Ammon's horn (tissue), 1 donor: ENCODE data around the gene SLC6A9.

Source experiments
- DNase-seq: peaks from one replicate; pipeline ENCODE4 v3.0.0-alpha.2; 2016; ENCODE audit warnings: low spot score

SLC6A9 gene

DNA sequence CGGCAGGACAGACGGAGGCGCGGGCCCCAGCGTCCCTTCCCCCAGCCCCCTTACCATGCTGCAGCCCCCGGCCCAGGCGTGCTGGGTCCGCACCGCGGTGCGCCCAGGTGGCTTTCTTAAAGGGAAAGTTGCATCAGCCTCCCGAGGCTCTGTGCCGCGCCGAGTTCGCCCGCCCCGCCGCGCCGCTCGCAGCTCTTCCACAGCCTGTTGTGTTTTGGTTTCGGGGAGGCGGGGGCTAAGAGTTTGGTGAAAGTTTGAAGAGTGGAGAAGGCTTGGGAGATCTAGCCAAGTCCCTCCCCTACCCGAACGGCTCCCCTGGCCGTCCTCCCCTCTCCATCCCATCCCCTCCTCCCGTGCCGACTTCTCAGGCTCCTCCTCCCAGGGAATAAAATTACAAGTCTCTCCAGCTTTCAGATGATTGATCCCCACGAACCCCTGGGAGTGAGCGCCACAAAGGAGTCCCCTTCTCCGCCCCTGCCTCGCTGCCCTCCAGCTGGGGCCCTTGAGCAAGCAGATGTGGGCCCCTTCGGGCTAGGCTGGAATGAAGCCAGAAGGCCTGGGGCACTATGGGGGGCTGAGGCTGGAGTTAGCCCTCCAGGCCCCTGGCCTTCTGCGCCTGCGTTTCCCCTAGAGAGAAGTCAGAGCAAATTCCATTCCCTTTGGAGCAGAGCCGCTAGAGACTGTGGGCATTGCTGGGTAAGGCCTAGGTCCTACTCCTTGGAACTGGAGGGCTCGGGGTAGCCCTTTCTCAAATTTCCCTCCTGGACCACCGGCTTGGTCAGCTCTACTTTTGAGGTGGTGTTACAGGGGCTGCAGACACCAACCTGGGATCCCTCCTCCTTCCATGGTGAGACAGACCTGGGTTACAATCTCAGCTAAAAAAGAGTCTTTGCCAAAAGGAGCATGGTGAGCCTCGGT lies at the start of gene SLC6A9:
SLC6A9 (minus strand) TSS at position 211 of the 918 bp plus-strand sequence. CDS start 7,185 bp downstream, outside the sequence.
- DNase-seq = peak; percentile 60

DNA sequence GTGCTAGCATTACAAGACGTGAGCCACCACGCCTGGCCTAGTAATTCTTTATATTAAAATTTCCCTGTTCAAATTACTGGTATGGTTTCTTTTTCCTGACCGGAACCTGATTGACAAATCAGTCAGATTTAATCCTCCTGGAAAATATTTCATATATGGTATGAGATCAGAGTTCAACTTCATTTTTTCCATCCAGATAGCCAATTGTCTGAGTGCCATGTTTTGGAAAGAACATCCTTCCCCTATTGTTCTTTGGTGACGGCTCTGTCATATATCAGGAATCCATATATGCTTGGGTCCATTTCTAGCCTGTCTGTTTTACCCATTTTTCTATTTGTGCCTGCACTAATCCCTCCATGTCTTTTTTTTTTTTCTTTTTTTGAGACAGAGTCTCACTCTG lies 48.3 kb upstream of the SLC6A9 start:
- no peak for DNase-seq

DNA sequence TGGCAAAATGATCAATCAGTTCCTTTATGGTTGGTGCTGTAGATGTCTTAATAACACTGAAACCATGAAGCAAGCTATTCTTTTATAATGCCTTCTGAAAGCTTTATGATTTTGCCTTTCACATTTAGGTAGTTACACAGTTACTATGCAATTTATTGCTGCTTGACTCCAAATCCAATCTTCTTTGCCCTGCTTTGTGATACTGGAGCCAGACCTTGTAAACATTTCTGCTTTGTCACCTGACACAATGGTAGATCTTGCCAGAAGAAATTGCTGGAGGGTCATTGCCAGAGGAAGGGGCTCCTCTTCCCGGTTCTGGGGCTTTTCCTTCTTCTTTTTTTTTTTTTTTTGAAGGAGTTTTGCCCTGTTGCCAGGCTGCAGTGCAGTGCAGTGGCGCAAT lies 46.8 kb upstream of the SLC6A9 start:
- DNase-seq = no peak

DNA sequence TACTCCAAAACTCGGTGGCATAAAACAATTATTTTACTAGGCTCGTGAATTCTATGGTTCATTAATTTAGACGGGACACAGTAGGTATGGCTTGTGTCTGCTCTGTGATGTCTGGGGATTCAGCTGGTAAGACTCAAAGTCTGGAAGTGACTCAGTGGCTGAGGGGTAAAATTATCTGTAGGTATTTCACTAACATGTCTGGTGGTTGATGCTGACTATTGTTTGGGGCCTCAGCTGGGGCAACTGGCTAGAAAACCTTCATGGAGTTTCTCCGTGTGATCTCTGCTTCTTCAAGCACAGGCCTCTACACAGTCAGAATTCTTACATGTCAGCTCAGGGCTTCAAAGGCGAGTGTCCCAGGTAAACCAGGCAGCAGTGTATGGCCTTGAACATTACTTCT lies 46.2 kb upstream of the SLC6A9 start:
- no peak for DNase-seq

DNA sequence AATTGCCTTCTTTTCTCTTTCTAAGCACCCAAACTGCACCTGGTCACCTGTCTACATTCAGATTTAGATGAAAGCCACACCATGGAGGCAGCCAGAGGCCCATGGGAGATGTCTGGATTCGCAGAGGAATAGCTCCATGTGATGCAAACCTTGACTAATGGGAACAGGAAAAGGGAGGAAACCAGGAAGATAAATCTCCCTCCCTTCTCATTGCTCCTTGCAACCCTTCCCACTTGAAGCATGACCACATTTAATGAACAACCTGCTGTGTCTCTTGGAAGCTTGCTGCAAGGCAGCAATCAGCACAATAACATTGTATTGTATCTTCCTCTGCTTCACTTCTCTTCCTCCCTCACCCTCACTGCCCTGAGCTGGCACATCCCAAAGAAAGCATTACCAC lies 44.8 kb upstream of the SLC6A9 start:
- no peak for DNase-seq

DNA sequence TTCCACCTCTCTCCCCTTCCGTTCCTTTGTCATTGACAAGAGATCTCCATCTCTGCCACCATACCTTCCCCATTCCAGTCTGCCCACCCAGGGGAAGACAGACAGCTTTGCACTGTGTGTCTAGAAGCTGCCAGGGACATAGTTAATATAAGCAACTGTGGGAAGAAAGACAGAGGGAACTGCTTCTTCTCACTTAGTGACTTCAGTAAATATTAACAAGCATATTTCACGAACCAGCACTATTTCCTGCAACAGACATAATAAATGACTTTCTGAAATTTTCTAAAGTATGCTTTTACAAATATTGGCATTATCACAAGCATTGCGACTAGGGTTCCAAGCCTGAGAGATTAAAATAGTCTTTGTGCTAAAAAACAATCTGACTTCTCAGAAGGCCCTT lies 43.2 kb upstream of the SLC6A9 start:
- DNase-seq = no peak

DNA sequence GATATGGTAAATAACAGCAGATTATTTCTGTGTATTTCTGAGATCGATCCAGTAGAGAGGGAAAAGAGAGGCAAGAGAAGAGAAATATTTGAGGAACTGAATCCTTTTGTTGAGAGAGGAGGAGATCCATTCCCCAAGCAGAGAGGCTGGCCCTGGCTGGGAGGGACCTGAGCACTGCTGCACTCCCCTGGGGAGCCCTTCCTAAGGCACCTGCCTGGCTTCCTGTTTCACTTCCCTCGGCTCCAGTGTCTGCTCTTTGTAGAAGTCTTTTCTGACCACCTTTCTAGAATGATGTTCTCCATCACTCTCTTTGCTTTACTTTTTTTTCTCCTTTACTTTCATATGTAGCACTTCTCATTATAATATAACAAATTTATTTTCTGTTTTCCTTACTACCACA lies 42.3 kb upstream of the SLC6A9 start:
- DNase-seq = no peak

DNA sequence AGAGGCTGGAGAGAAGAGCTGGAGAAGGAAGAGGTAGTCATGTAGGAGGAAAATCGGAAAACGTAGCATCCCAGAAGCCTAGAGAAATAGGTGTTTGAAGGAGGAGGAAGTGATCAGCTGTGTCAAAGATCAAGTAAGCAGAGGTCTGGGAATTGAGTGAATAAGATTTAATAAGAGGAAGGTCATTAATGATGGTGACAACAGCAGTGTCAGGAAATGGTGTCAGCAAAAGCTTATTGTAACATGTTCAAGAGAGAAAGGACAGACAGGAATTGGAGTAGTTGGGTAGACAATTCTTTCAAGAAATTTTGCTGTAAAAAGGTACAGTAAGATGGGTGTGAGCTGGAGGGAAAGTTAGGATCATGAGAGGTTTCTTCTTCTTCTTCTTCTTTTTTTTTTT lies 41.6 kb upstream of the SLC6A9 start:
- DNase-seq = no peak

DNA sequence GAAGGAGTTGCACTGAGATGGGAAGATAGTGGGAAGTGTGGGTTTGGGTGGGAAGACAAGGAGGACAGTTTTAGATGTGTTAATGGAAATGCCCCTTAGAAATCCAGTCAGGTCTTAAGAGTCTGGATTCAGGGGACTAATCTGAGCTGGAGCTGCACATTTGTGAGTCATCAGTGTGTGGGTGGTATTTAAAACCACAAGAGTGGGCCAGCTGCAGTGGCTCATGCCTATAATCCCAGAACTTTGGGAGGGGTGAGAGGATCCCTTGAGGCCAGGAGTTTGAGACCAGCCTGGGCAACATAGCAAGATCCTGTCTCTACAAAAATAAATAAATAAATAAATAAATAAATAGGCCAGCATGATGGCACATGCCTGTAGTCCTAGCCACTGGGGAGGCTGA lies 40.9 kb upstream of the SLC6A9 start:
- DNase-seq = peak; percentile 48

DNA sequence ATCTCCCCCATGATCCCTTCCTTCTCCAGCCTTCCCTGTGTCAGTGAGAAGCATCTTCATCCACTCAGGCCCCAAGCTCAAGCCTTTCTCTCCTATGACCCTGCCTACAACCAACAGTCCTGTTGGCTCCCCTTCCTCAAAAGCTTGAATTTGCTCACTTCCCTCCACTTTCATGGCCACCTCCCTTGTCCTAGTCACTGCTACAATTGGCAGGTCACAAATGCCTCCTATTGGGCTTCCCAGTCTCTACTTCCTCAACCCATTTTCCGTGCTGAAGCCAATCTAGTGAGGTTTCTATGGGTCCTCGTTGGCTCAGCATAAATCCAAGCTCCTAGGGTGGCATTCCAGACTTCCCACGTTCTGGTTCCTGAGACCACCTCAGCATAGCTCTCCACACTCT lies 40.2 kb upstream of the SLC6A9 start:
- no peak for DNase-seq

DNA sequence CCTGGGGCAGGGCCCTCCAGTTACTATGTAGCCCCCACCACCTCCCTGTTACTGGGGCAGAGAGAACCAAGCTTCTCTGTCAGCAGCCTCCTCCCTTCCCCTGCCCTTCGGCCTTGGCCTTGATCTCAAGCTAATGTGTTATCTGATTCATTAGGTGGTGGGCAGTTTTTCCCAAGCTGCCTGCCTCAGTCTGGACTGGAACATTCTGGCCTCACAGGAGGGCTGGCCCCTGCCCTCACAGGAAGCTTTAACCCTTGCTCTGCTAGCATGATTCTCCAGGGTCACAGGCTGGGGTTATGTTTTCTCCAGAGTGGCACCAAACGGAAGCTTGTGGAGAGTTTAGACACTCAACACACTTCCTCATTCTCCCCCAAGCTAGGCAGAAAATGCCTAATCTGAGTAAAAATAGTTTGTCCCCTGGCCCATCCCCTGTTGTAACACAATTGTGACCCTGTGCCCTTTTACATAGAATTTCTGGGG lies 37.2 kb upstream of the SLC6A9 start:
- peak; percentile 34 for DNase-seq

DNA sequence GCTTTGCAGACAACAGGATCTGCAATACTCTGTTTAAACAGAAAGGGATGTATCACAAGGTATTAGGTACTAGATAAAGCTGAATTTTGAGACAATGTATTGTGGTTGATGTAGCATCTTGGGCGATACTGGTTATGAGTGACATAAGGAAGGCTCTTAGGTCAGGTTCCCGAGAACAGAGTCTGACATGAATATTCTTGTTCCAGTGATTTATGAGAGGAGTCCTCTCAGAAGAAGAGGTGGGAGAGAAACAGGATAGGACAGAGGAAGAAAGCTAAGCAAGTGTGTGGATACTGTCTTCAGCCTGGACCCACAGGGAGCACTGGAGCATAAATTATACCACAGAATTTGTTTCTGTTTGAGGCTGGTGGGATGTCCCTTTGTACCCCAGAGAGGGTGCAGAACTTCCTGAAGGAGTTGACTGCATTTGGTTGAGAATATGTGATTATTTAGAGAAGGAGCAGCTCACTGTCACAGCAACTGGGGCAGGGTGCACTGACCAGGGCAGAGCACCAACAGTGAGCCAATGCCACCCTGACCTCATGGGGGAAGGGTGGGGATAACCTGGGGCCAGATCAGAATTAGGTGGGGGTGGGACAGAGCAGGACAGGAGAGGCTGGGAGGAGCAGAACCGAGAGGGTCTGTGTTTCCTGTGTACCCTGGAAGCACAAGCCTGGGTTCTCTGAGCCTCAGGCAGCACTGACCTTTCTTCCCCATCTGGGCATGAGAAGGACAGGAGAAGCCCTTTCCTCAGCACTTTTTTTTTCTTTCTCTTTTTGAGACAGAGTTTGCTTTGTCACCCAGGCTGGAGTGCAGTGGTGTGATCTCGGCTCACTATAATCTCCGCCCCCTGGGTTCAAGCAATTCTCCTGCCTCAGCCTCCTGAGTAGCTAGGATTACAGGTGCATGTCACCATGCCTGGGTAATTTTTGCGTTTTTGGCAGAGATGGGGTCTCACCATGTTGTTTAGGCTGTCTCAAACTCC lies 36.3 kb upstream of the SLC6A9 start:
- no peak for DNase-seq

DNA sequence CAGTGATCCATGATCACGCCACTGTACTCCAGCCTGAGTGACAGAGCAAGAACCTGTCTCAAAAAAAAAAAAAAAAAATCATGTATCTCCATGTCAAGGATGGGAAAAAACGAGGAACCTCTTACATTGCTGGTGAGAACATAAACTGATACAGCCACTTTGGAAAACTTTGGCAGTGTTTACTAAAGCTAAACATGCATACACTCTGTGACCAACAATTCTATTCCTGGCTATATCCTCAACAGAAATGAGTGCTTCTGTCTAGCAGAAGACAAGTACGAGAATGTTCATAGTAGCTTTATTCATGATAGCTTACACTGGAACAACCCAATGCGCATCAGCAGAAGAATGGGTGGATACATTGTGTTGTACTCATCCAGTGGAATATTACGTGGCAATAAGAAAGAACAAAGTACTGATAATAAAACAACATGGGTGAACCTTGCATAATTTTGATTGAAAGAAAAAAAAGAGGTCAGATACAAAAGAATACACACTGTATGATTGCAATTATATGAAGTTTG lies 31.5 kb upstream of the SLC6A9 start:
- no peak for DNase-seq

DNA sequence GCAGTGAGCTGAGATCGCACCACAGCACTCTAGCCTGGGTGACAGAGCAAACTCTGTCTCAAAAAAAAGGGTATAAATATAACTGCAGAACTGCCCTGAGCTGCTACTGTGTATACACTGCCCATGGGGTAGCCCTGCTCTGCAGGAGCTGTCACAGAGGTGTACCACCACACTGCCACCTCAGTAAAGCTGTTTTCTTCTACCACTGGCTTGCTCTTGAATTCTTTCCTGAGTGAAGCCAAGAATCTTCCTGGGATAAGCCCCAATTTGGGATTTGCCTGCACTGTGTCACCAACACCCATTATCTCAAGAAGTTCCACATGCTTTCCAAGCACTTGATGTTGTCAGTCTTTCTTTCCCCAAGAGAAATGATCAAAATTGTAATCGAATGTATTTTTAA lies 30.6 kb upstream of the SLC6A9 start:
- no peak for DNase-seq

DNA sequence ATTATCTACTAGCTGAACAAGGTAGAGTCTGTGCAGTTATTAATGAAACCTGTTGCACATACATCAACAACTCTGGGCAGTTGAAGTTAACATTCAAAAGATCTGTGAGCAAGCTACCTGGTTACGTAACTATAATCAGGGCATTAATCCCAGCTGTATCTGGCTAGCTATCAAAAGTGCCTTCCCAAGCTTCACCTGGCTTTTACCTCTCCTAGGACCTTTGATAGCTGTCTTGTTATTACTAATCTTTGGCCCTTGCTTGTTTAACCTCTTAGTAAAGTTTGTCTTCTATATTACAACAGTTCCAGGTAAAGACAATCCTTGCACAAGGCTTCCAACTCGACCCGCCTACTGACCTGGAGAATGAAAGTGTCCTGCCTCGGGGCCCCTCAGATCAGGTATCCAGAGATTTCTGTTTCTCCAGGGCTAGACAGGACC lies 29.6 kb upstream of the SLC6A9 start:
- DNase-seq = no peak

DNA sequence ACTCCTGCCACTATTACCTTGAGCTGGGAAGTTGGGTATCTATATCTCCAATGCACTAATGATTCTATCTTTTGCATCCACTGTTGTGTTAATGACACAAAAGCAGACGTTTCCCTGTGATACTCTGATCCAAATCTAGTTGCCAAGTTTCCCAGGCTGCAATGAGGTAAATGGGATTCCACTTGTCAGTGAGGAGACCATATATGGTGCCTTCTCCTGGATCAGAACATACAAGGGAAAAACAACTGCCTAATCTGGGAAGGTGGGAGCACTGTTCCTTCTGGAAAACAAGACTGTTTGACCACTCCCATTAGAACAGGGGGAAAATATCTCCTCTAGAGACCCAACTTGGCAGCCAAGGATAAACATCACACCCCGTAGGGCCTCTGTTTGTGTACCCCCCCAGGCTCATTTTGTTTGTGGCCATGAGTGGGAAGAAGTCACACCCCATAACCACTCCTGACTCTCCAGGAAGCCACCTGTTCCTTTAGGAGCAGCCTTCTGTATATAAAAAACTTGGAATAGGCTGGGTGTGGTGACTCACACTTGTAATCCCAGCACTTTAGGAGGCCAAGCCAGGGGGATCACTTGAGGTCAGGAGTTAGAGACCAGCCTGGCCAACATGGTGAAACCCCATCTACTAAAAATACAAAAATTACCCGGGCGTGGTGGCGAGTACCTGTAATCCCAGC lies 28.5 kb upstream of the SLC6A9 start:
- DNase-seq = no peak

DNA sequence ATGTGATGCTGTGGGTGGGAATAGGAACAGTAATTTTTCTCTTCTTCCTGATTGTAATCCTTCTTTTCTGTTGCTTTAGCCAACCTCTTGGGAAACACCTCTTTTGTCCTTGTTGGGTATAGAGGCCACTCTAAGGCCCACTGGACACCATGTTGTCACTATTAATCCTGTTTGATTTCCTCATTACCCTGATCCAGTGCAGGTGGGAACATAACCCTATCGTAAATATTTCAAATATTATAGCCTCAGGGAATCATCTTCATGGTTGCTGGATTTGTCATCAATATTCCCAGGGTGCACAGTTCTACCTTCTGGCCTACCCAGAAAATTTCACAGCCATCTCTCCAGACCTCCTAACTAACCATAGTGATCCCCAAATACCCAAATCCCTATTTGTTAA lies 27.9 kb upstream of the SLC6A9 start:
- no peak for DNase-seq

DNA sequence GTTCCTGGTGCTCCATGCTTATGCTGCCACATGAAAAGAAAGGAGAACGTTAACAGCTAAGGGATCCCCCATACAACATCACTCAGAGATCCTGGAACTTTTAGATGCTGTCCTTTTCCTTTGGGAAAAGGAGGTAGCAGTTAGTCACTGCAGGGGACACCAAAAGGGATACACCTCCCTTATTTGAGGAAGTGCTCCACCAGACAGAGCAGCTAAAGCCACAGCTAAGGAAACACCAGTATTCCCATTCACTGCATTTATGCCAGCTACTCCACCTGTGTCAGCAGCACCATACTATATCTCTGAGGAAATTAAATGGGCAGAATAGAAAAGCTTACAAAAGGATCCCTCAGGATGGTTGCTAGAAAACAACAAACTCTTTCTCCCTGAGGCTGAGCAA lies 26.0 kb upstream of the SLC6A9 start:
- no peak for DNase-seq

DNA sequence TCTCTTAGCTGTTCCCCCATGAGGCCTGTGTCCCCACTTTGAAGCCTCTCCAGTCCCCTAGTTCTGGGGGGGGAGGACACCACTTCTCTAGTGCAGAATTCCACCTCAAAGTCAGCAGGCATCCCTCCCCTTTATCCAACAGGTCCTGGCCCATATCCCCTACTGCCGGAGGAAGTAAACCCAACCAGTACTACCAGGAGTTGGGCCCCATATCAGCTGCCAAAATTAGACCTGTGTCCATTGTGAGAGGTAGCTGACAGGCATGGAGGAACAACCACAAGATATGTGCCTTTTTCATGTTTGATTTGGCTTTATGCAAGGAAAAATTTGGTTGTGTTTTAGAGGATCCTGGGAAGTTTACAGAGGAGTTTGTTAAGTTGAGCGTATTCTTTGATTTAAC lies 22.1 kb upstream of the SLC6A9 start:
- DNase-seq = no peak

DNA sequence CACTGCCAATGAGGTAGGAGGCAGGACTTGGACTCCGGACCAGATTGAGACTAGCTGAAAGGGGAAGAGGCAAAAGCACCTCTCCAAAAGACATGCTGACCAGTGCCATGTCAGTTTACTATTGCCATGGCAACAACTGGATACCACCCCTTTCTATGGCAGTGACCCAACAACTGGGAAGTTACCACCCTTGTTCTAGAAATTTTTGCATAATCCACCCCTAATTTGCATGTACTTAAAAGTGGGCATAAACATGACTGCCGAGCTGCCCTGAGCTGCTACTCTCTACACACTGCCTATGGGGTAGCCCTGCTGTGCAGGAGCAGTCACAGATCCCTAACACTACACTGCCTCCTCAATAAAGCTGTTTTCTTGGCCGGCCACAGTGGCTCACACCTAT lies 19.0 kb upstream of the SLC6A9 start:
- no peak for DNase-seq

DNA sequence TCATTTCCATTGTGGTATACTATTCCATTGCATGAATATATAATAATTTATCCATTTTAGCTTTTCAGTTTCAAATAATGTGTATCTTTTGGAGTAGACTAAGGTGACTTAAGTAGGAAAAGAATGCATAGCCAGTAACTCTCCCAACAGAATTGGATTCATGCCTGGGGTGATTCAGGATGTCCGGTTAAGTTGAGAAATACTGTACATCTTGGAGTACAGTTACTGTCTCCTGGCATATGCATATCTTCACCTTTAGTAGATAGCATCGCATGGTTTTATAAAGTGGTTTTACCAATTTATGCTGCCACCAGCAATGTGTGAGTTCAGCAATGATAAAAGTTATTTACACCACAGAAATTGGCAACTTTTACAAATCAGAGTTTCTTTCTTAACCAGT lies 18.6 kb upstream of the SLC6A9 start:
- no peak for DNase-seq
